GM12892 (cell line): ENCODE data around the gene PHF24.

Source experiments
- DNase-seq: peaks from one replicate; pipeline ENCODE4 v3.0.0; 2011; ENCODE audit not compliant: insufficient read length
- FAIRE-seq: peaks from 2 replicates; lab custom pipeline; 2011; peaks lifted over from hg19 to GRCh38; lab: Jason Lieb, UNC
- POLR2A ChIP-seq: IDR thresholded peaks from 2 replicates; pipeline ENCODE4 v1.6.1; 2011; ENCODE audit warnings: low read depth, low read length, control low read depth
- POLR2AphosphoS5 ChIP-seq: IDR thresholded peaks from 2 replicates; pipeline ENCODE4 v1.6.1; 2011; ENCODE audit warnings: low read depth, low read length, control low read depth
- TAF1 ChIP-seq: IDR thresholded peaks from 2 replicates; pipeline ENCODE4 v1.6.1; 2011; ENCODE audit warnings: low read depth, mild to moderate bottlenecking, control low read depth, low read length, borderline replicate concordance

Gene PHF24

DNA sequence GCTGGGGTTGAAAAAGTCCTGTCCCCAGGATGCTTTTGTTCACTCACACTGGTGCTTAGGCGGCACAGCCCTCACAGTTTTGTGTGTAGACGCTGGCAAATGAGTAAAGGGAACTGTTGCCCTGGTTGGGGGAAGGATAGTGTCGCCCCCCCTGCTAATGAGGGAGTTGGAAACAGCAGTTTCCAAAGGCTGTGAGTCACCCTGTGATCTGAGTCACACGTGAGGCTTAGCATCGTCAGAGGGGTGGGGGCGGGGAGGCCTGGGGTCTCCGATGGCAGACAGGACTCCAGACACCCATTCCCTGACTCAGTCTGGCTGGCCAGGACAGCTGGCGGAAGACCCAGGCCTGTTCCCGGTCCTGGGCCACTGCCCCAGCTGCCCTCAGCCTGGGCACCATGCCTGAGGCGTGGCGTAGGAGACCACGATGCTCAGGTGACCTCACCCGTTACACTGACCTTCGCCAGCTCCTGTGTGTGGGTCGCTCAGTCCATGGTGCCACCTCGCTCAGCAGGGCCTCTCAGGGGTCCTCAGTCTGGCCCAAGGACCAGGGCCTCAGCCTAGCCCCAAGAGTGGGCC, 34.4 kb downstream of the PHF24 start:
- TF ChIP-seq TAF1 = no peak
- TF ChIP-seq POLR2A = no peak; the same call in 1 of the 2 replicates
- no peak for TF ChIP-seq POLR2AphosphoS5
- peak; percentile 58 for FAIRE-seq
- no peak for DNase-seq

DNA sequence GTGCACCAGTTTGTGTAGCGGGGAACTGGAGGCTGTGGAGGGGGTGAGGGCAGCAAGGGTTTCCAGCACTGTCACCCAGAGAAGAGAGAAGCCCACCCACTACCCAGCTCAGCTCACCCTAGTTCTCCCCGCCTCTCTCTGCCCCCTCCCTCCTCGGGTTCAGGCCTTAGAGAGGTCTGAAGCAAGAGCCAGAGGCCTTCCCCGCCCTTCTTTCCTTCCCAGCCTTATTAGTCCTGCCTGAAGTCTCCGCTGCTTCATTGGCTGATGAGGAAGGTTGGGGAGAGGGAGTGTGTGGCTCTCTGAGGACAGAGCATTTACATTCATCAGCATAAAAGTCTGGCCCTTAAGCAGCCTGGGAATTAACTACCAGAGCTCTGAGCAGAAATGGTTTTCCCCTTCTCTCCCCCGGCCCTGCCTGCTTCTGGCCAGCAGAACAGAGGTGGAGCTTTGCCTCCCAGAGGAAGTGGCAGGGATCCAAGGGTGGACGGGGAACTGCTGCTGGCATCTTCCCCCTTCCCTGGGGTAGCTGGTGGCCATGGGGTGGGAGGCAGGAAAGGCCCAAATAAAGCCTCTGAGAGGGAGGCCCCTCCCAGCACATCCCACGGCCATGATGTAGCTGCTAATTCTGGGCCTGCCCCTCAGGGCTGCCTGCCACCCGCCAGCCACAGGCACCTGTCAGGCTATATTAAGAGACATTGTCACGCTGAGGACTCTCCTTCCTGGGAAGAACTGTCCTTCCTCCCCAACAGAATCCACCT, 35.6 kb downstream of the PHF24 start:
- no peak for DNase-seq
- peak; percentile 94 for FAIRE-seq

GRCh38 chr9:34994260-34994899, 36.3 kb downstream of the PHF24 start:
- TF ChIP-seq POLR2AphosphoS5 = no peak
- no peak for TF ChIP-seq POLR2A
- TF ChIP-seq TAF1 = no peak
- no peak for DNase-seq
- FAIRE-seq = no peak

More for the DNA sequence above, 35.6 kb downstream of the PHF24 start:
- TF ChIP-seq POLR2AphosphoS5 (0 out of 2 replicates have a peak, but pooled peaks have one; percentile 47), POLR2A (no peak), TAF1 (no peak)

GRCh38 chr9:34994900-34995669, 37.0 kb downstream of the PHF24 start:
- no peak for TF ChIP-seq POLR2AphosphoS5
- TF ChIP-seq POLR2A = no peak
- no peak for TF ChIP-seq TAF1
- DNase-seq = no peak
- peak; percentile 21 for FAIRE-seq

GRCh38 chr9:34995670-34996060, 37.6 kb downstream of the PHF24 start:
- no peak for TF ChIP-seq POLR2AphosphoS5
- no peak for TF ChIP-seq TAF1
- no peak for TF ChIP-seq POLR2A
- no peak for FAIRE-seq
- no peak for DNase-seq

- DNase-seq = no peak
- no peak for FAIRE-seq
Observed at GRCh38 chr9:34996181-34996904, 38.3 kb downstream of the PHF24 start.

GRCh38 chr9:34996905-34997279, 38.8 kb downstream of the PHF24 start:
- no peak for FAIRE-seq
- no peak for DNase-seq
- no peak for TF ChIP-seq POLR2AphosphoS5
- TF ChIP-seq TAF1 = no peak
- TF ChIP-seq POLR2A = no peak

More at GRCh38 chr9:34996181-34996904, 38.3 kb downstream of the PHF24 start:
- TF ChIP-seq TAF1 = no peak
- no peak for TF ChIP-seq POLR2AphosphoS5
- no peak for TF ChIP-seq POLR2A

GRCh38 chr9:34997379-34997781, 39.3 kb downstream of the PHF24 start:
- no peak for FAIRE-seq
- no peak for TF ChIP-seq TAF1
- TF ChIP-seq POLR2A = no peak
- no peak for TF ChIP-seq POLR2AphosphoS5
- no peak for DNase-seq

GRCh38 chr9:34998266-34998665, 40.2 kb downstream of the PHF24 start:
- no peak for TF ChIP-seq POLR2A
- TF ChIP-seq TAF1 = no peak
- TF ChIP-seq POLR2AphosphoS5 = no peak
- FAIRE-seq (no peak), DNase-seq (no peak)

DNA sequence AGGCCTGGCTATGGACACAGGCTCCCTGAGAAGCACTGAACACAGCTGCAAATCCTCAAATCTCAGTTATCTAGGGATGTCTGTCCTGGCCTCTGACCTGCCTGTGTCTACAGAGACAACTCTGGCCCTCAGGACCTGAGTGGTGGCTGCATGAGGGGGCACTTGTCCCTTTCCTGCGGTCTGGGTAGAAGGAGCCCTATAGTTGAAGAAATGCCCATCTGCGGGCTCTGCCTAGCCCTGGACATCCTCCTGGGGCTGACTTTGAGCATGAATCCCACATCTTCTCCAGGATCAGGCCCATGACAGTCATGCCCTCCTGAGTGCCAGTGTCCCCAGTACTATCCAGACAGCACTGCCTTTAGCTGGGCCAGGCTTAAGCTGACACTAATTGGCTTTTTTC, 41.5 kb downstream of the PHF24 start:
- DNase-seq = no peak
- FAIRE-seq = no peak
- TF ChIP-seq POLR2A = no peak
- no peak for TF ChIP-seq TAF1
- no peak for TF ChIP-seq POLR2AphosphoS5
